Activated CD4-positive, alpha-beta T cell treated with anti-CD3 and anti-CD28 coated beads, Interleukin-2, amount 50 U/mL, for 4 hours (primary cell): ENCODE measurements around the gene ZIC5.

Experiments
- DNase-seq, 2 experiments: peaks; one replicate each; pipeline ENCODE4 v3.0.0-alpha.2; 2020

ZIC5 gene

GRCh38 chr13:99929866-99930265, 41.7 kb downstream of the ZIC5 start:
- no peak for DNase-seq

- DNase-seq = no peak
Observed at GRCh38 chr13:99926014-99926731, 45.4 kb downstream of the ZIC5 start.

- DNase-seq = no peak
Observed at GRCh38 chr13:99923877-99924582, 47.5 kb downstream of the ZIC5 start.

GRCh38 chr13:99922631-99923404, 48.7 kb downstream of the ZIC5 start:
- DNase-seq = no peak

- DNase-seq = no peak
Observed at GRCh38 chr13:99919132-99919531, 52.4 kb downstream of the ZIC5 start.

GRCh38 chr13:99916366-99917103, 55.0 kb downstream of the ZIC5 start:
- no peak for DNase-seq

GRCh38 chr13:99913167-99913566, 58.4 kb downstream of the ZIC5 start:
- no peak for DNase-seq
